SIG-M5 (cell line): Measurements from ENCODE around the gene ZNF566.

Experiments used
- DNase-seq: peaks from one replicate; lab custom pipeline; 2025; lab: John Stamatoyannopoulos, UW

Gene ZNF566

DNA sequence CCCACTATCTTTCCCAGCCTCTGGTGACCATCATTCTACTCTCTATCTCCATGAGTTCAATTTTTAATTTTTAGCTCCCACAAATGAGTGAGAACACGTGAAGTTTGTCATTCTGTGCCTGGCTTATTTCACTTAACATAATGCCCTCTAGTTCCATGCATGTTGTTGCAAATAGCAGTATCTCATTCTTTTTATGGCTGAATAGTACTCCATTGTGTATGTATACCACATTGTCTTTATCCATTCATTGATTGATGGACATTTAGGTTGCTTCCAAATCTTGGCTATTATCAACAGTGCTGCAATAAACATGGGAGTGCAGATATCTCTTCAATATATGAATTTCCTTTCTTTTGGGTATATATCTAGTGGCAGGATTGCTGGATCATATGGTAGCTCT, 48.0 kb downstream of the ZNF566 start:
- no peak for DNase-seq

DNA sequence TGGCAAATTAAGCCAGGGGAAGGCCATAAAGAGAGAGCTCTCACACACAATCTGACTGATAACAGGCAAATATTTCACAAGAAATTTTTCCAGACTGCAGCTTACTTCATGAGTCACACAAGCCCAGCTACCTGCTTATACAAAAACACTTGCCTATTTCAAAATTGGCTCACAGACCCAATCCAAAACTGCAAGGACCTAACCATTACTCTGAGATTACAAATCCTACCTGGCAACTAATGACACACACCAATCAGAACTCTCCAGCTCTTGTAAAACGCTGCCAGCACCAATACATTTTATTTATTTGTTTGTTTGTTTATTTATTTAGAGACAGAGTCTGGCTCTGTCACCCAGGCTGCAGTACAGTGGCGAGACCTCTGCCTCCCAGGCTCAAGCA, 52.8 kb downstream of the ZNF566 start:
- no peak for DNase-seq

DNA sequence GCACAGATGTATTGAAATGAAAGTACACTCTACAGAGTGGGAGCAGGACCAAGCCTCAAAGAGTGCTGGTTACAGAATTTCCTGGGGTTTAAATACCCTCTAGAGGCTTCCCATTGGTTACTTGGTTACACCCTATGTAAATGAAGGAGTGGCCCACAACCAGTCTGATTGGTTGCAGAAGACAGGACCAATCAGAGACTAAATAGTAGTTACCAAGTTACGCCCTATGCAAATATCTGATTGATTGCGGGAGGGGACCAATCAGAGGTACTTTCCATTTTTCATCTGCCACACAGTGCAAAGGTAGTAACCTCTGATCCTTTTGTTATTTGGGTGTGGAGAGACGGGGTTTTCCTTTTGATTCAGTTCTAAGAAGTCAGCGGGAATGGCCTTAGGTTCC, 65.4 kb downstream of the ZNF566 start:
- no peak for DNase-seq

DNA sequence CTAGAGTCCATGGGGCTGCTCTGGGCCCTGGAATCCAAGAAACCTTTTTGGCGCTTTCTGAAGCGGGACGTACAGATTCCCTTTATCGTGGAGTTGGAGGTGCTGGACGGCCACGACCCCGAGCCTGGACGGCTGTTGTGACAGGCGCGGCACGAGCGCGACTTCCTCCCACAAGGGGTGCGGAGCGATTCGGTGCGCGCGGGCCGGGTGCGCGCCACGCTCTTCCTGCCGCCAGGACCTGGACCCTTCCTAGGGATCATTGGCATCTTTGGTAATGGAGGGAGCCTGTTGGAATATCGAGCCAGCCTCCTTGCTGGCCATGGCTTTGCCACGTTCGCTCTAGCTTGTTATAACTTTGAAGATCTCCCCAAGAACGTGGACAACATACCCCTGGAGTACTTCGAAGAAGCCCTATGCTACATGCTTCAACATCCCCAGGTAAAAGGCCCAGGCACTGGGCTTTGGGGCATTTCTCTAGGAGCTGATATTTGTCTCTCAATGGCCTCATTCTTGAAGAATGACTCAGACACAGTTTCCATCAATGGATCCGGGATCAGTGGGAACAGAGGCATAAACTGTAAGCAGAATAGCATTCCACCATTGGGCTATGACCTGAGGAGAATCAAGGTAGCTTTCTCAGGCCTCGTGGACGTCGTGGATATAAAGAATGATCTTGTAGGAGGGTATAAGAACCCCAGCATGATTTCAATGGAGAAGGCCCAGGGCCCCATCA, 67.4 kb downstream of the ZNF566 start:
- no peak for DNase-seq

DNA sequence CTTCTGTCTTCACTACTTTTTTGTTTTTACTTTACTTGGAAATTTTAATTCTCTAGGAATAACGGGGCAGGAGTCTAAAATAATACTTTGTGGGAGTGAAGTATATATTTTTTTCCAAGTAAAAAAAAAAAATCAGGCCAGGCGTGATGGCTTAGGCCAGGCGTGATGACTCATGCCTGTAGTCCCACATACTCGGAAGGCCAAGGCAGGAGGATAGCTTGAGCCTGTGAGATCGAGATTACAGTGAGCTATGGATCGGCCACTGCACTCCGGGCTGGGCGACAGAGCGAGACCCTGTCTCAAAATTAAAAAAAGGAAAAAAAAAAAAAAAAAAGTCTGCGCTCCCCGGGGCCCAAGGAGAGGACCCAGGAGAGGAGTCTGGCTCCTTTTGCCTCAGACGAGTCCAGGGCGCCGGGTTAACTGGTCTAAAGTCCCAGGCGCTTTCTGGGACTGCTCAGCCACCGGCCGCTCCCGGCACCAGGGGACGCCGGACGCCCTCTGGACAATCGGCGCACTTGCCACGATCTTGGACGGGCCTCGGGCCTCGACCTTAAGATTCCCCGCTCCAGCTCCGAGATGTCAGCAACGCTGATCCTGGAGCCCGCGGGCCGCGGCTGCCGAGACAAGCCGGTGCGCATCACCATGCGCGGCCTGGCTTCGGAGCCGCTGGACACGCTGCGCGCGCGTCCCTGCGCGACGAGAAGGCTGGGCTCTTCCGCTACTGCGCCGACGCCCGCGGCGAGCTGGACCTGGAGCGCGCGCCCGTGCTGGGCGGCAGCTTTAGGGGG, 68.2 kb downstream of the ZNF566 start:
- DNase-seq, result no peak

DNA sequence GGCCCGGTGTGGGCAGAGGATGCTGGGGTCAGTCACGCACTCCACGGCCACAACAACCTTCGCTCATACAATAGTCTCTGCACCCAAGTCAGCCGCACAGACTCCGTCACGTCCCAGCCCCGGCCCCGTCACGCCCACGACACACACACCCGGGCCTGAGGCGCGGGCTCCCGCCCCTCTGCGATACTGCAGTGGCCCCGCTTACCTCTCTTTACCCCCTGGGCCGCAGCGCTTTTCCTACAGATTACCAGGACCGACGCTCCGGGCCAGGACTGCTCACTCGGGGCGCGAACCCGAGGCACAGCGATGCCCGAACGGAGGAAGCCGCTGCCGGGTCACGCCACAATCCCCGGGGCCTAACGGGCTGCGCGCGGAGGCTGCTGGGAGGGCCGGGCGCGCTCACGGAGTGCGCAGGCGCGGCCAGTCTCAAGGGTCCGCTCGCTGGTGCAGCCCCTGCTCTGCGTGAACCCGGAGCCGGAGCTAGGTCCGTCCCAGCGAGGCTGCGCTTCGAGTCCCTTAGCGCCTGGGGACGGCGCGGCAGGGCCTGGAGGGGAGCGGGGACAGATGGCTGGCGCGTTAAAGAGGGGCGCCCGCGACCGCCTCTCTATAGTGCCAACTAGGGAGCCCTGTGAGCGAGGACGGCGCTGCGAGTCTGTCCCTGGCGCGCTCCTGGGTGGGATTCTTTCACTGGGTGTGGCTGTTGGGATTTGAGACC, 70.9 kb downstream of the ZNF566 start, which contains the start of gene ZFP82:
TSS of gene ZFP82 (minus strand) at position 358 of the 715 bp plus-strand sequence. CDS start 8,855 bp downstream, outside the sequence.
- DNase-seq, result no peak

DNA sequence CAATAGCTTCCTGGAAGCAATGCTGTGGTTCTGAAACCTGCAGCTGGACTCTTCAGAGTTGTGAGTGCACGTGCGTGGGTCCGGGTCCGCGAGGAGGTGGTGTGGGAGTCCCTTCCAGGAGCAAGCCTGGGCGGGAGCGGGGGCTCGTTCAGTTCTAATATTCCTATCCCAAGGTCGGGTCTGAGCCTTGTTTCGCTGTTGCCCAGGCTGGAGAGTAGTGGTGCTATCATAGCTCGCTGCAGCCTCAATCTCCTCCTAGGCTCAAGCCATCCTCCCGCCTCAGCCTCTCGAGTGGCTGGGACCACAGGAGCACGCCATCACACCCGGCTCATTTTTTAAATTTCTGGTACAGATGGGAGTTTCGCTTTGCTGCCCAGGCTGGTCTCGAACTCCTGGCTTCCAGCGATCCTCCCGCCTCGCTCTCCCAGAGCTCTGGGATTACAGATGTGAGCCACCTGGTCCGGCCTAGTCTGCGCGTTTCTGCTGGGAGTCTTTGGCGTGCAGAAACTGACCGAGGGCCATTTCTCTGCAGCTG, 71.5 kb downstream of the ZNF566 start:
- no peak for DNase-seq

DNA sequence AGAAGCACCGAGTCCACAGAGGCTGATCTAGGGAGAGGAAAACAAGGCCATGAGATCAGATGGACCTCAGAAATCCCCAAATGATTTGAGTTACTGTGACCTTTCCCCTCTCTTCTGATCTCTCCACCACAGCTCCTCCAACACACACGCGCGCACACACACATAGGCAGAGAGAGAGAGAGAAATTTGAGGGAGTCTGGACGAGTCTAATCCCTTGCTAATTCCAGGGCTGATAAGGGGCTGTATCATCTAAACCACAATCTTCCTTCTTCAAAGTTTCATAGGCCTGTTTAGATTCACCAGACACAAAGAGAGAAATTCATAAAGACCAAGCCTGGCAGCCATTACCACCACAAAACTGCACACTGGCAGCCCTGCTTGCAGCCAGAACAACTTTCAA, 79.5 kb downstream of the ZNF566 start:
- no peak for DNase-seq

DNA sequence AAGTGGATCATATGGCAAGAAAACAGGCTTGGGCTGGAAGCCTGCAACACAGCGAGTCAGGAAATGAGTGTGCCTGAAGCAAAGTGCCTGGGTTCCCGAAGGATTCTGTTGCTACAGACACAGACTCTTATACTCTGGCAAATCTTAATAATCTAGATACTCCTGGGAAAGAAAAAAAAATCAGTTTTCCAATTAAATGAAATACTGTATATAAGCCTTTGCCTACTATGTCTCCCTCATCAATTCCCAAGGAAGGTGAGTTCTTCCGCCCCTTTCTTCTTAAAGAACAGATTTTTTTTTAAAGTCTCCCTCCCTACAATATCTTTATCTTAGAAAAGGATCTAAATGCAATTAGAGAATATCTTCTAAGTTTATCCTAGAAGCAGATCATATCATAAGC, 81.3 kb downstream of the ZNF566 start:
- no peak for DNase-seq

DNA sequence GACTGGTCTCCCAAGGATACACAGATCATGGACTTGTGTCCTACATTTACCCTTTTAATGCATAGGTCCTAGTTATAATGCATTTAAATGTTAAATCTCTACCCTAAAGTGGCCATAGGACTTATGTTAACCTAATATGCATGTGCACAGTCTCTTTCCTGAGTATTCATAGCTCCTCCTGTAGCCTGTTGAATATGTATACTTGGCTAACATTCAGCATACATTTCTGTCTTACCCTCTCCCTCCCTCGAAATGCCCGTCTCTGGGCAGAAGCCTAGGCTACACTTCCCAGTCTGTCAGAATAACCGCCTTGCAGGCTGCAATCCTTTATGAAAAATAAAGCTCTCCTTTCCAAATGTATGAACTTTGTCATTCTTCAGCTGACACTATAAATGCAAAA, 84.9 kb downstream of the ZNF566 start:
- no peak for DNase-seq

DNA sequence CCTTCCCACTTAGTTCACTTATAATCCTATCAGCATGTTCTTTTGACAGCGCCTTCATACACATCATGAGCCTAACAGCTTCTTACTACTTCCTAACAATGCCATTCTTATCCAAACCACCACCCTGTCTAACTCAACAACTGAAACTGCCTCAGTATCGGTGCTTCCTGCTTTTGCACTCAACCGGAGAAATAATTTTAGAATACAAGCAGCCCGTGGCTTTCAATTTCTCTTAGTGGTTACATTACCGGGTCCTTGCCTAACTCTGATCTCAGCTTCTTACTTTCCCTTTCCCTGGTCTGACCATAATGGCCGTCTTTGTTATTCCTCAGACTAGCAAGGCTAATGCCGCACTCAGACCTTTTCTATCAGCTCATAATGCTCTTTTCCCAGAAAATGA, 87.9 kb downstream of the ZNF566 start:
- DNase-seq, result no peak

DNA sequence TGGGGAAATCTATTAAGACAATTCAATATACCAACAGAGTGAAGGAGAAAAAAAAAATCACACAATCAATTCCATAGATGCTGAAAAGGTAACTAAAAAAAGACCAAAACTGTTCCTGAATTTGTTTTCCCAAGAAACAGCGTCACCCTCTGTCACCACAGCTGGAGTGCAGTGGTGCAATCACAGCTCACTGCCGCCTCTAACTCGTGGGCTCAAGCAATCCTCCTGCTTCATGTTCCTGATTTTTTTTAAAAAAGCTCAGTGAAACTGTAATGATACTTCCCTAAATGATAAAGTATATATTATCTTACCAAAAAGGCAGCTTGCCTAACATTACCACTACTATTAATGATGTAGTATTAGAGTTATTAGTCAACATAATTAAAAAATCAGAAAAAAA, 90.8 kb downstream of the ZNF566 start:
- no peak for DNase-seq
